Measurements from ENCODE around the gene KCP. TPM values are rescaled to one million over a fixed set of nuclear protein-coding genes. Genes with fewer than 3 reads are reported as not detected.

The KCP gene
- total and polyA plus RNA-seq, 2 of the 13 experiments (the other 11 are each of a cell fraction or from before 2014, with no cell fraction given) = 0.37 to 1.0 TPM

DNA sequence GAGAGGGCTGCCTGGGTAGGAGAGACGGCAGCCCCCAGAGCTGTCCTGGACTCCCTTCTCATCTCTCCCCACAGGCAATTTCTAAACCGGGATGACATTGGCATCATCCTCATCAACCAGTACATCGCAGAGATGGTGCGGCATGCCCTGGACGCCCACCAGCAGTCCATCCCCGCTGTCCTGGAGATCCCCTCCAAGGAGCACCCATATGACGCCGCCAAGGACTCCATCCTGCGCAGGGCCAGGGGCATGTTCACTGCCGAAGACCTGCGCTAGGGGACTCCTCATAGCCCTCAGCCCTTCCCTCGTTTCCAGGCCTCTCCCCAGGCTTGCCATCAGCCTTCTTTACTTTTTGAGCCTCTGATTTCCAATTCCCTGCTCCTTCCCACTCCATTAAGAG lies 45.2 kb downstream of the KCP start:
- Histone ChIP-seq H3K36me3 (replicated peaks in 1 of 2; ENCODE audit: control insufficient read depth in 1 of 2, insufficient read depth in 2 of 2, low read length in 2 of 2) (peaks cover 0 to 5% of the 10 kb centered on the region in 2 experiments; a peak in 2 of 5 replicates), H3K9ac (ENCODE audit: insufficient read depth, low read depth, low read length) (no peak overlapping the region), H3K4me1 (ENCODE audit: insufficient read depth, low read length) (peaks cover 39% of the 10 kb centered on the region), H3K79me2 (ENCODE audit: insufficient read depth, low read length) (peaks cover 11% of the 10 kb centered on the region), H3K4me2 (ENCODE audit: low read depth, low read length) (no peak overlapping the region), H3K4me3 (replicated peaks in 1 of 3; ENCODE audit: insufficient read depth in 1 of 3, low read depth in 2 of 3, low read length in 3 of 3) (no peak overlapping the region), H3K9me3 (ENCODE audit: low read length) (no peaks in the 10 kb centered on the region), H3K27me3 (ENCODE audit: control insufficient read depth in 1 of 2, insufficient read depth in 2 of 2, low read length in 2 of 2) (peaks cover 0 to 2% of the 10 kb centered on the region in 2 experiments; a peak in 1 of 5 replicates), H3K27ac (ENCODE audit: extremely low read length, insufficient read depth, low read length) (no peak overlapping the region), H2AFZ (ENCODE audit: low read length) (no peak overlapping the region), H4K20me1 (ENCODE audit: insufficient read depth, low read length) (no peaks in the 10 kb centered on the region; the same call in 1 of the 2 replicates)
- ChIA-PET CTCF (ENCODE audit: low intra/inter-chr PET ratio, low total read pairs) (no interaction called here), POLR2A (no interaction called here)
- ATAC-seq (no peak), FAIRE-seq (no peak), DNase-seq (ENCODE audit: low spot score) (no peak)
- intact Hi-C loops (cut with micrococcal nuclease; ENCODE audit: unreplicated experiment) = loop anchor here (10.0 kb wide), 1 partner anchor 81 kb away; no protein-coding TSS in a partner anchor
- in situ Hi-C loops (cut with HindIII; ENCODE audit: extremely low pct_ligation_motif_present, low pct_unique_long_range_greater_than_20kb) = no loop called here
- WGBS (ENCODE audit: low lambda C conversion rate) = 96% methylated on average over 10 of the region's 12 CpGs
- TF ChIP-seq TSC22D2 (CRISPR knock-in tag; IDR thresholded peaks at IDR 0.05; ENCODE audit: borderline replicate concordance) = no peak
- TF ChIP-seq ZNF713 (CRISPR knock-in tag; IDR thresholded peaks at IDR 0.05) = no peak
- TF ChIP-seq KLF16 (CRISPR knock-in tag; IDR thresholded peaks at IDR 0.05) = no peak
- TF ChIP-seq THAP8 (CRISPR knock-in tag; IDR thresholded peaks at IDR 0.05; ENCODE audit: borderline replicate concordance) = no peak
- no peak for TF ChIP-seq MEF2D (CRISPR knock-in tag; IDR thresholded peaks at IDR 0.05)
- no peak for TF ChIP-seq PHB2 (IDR thresholded peaks at IDR 0.05; ENCODE audit: partially characterized antibody)
- no peak for TF ChIP-seq MZF1 (CRISPR knock-in tag; IDR thresholded peaks at IDR 0.05; ENCODE audit: borderline replicate concordance)
- TF ChIP-seq, protein P1, sequence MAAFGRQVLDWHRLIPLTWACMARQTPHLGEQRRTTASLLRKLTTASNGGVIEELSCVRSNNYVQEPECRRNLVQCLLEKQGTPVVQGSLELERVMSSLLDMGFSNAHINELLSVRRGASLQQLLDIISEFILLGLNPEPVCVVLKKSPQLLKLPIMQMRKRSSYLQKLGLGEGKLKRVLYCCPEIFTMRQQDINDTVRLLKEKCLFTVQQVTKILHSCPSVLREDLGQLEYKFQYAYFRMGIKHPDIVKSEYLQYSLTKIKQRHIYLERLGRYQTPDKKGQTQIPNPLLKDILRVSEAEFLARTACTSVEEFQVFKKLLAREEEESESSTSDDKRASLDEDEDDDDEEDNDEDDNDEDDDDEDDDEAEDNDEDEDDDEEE (CRISPR knock-in tag; IDR thresholded peaks at IDR 0.05) = no peak
- no peak for TF ChIP-seq ZNF24 (IDR thresholded peaks at IDR 0.05)
- no TSS peak for BruUV-seq (replicated peaks)
